Heart left ventricle (tissue), 16 donors: ENCODE data around the gene GFPT1. TPM values are rescaled to one million over a fixed set of nuclear protein-coding genes. Genes with fewer than 3 reads are reported as not detected.

Experiments used
- ATAC-seq, 4 donors: fragments of 200-7000 bp; cut with Tn5 transposase; one replicate each; pipeline ENCODE4 v1.9.1; 2020 to 2022; ENCODE audit warnings: moderate library complexity in 4 of 4, mild to moderate bottlenecking in 3 of 4, moderate number of reproducible peaks in 1 of 4
- DNase-seq, 5 donors: peaks; one replicate each; pipeline ENCODE4 v3.0.0-alpha.2; 2020
- H3K27ac ChIP-seq, 12 donors: fragments of 200-600 bp; sonication (generic) in 4 of 12; one replicate each; pipeline versions ENCODE4 v1.5.0 to v1.8.0; 2016 to 2022; ENCODE audit warnings: mild to moderate bottlenecking in 2 of 12
- H3K27me3 ChIP-seq, 9 donors: fragments of 200-600 bp; sonication (generic) in 2 of 9; one replicate each; pipeline versions ENCODE4 v1.5.1 to v1.8.0; 2016 to 2022; ENCODE audit warnings: mild to moderate bottlenecking in 3 of 9
- H3K36me3 ChIP-seq, 9 donors: fragments of 200-600 bp; sonication (generic) in 2 of 9; one replicate each; pipeline versions ENCODE4 v1.5.0 to v1.8.0; 2018 to 2022; ENCODE audit warnings: mild to moderate bottlenecking in 2 of 9
- H3K4me1 ChIP-seq, 12 donors: fragments of 200-600 bp; sonication (generic) in 4 of 12; one replicate each; pipeline versions ENCODE4 v1.5.0 to v1.8.0; 2016 to 2022; ENCODE audit warnings: mild to moderate bottlenecking in 3 of 12
- H3K4me3 ChIP-seq, 12 donors: fragments of 200-600 bp; sonication (generic) in 4 of 12; one replicate each; pipeline versions ENCODE4 v1.5.0 to v1.8.0; 2017 to 2022; ENCODE audit warnings: mild to moderate bottlenecking in 9 of 12, moderate library complexity in 4 of 12
- H3K9me3 ChIP-seq, 12 donors: fragments of 200-600 bp; sonication (generic) in 4 of 12; one replicate each; pipeline versions ENCODE4 v1.5.0 to v1.8.0; 2016 to 2022; ENCODE audit warnings: mild to moderate bottlenecking in 1 of 12
- POLR2A ChIP-seq, 2 donors: fragments of 450-650 bp; IDR thresholded peaks; one replicate each; pipeline ENCODE4 v1.6.1; 2017; ENCODE audit warnings: antibody characterized with exemption in 2 of 2, mild to moderate bottlenecking in 2 of 2, moderate library complexity in 2 of 2
- WGBS, 4 donors: extraction: QIAGEN DNeasy Blood & Tissue Kit in 2 of 4; methylation state at CpG; one replicate each; pipeline versions ENCODE4 v1.1.5 to v1.1.7; 2013 to 2018; 5-methylcytosine and 5-hydroxymethylcytosine counted together
- intact Hi-C, 10 donors: fragments of 100-400 bp; cut with DNase I; formaldehyde crosslinking; loops; one replicate each; pipeline versions ENCODE4 v1.11.1 to v1.14.2; 2022
- polyA plus RNA-seq, 2 donors: library from polyadenylated mRNA; stranded (reverse); fragments of 200-250 nt; gene quantifications; one replicate each; pipeline ENCODE4 v1.2.3, GENCODE V29; 2013
- total RNA-seq, 9 donors: library from RNA; depleted of rRNA in 2 of 9; stranded (reverse); fragments of >200 nt in 2 of 9; fragmentation: NEBNext Ultra II Directional in 3 of 9; extraction: Animal tissue kit (Norgen Biotek cat#: 25700) in 3 of 9; gene quantifications; one replicate each; pipeline versions ENCODE4 v1.1.0 to v1.2.4, GENCODE V29; 2016 to 2023
- TF ChIP-seq, protein P1 (sequence below), 12 donors: fragments of 200-600 bp; sonication (generic) in 4 of 12; IDR thresholded peaks; one replicate each; pipeline versions ENCODE4 v1.5.0 to v1.8.0; 2018 to 2022; ENCODE audit warnings: antibody characterized with exemption in 12 of 12, mild to moderate bottlenecking in 5 of 12
- donor health status: ischemic (EF 13 %, LVEDD 7.1; RV severe dilation, severe dysfunction).
- donor health status: healthy with polysubstance abuse.
- donor health status: DM: no; HTN: yes; CAD: no.
- donor health status: DM: no; HTN: no; CAD: no.
- donor health status: ischemic (EF 25% LVEDD 6.9; RV normal size, moderate dysfunction).
- donor health status: ischemic (EF 25% LVEDD 5.7; RV mildly dilated, moderate dysfunction).
- donor health status: healthy.
- donor health status: DM: yes; HTN: yes; CAD: no.
- donor health status: ischemic (EF 35%, LVEDD 5.7; RV mildly dilated, moderate dysfunction).
- donor health status: nonischemic (EF 11% LVEDD 7.7; RV severe dilation, severe dysfunction).
- donor health status: DM: yes; HTN: yes; CAD: no.
- donor health status: PGD.
- donor health status: ischemic (EF 29% LVEDD 5.4; RV normal size, mild dysfunction).
- donor health status: nonischemic (EF 23%, LVEDD 6.1; RV moderate dilation, normal function).

Gene GFPT1
- total and polyA plus RNA-seq, 11 donors, result 5.7 to 87.9 (median 46.2) TPM

DNA sequence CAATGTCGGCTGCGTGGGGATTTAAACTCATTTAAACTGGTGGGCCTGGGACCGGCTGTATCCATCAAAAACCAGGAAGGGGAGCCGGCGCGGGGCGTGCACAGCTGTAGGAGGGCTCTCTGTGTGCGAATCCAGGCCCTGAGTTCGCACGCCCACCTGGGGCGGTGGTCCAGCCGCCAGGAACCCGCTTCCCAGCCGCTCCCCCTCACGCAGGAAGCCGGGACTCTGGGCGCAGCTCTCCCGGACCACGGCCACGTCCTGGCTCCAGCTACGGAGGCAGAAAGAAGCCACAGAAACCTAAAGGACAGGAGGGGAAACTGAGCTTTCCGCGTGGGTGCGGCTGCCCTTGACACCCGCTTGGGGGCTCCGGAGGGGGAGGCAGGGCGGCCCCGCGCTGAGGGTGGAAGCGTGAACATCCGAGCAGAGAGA, 80.6 kb downstream of the GFPT1 start:
- Histone ChIP-seq H3K36me3 (no peaks in the 10 kb centered on the region), H3K27me3 (peaks cover 0 to 23% (median 0%) of the 10 kb centered on the region in 9 donors), H3K27ac (peak overlapping the region; percentile 44 to 88 (median 78)), H3K9me3 (peaks cover 0 to 9% (median 1%) of the 10 kb centered on the region in 12 donors), H3K4me3 (peak overlapping the region; percentile 31 to 76 (median 62)), H3K4me1 (peaks cover 0 to 54% (median 30%) of the 10 kb centered on the region in 12 donors)
- TF ChIP-seq, protein P1, sequence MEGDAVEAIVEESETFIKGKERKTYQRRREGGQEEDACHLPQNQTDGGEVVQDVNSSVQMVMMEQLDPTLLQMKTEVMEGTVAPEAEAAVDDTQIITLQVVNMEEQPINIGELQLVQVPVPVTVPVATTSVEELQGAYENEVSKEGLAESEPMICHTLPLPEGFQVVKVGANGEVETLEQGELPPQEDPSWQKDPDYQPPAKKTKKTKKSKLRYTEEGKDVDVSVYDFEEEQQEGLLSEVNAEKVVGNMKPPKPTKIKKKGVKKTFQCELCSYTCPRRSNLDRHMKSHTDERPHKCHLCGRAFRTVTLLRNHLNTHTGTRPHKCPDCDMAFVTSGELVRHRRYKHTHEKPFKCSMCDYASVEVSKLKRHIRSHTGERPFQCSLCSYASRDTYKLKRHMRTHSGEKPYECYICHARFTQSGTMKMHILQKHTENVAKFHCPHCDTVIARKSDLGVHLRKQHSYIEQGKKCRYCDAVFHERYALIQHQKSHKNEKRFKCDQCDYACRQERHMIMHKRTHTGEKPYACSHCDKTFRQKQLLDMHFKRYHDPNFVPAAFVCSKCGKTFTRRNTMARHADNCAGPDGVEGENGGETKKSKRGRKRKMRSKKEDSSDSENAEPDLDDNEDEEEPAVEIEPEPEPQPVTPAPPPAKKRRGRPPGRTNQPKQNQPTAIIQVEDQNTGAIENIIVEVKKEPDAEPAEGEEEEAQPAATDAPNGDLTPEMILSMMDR (IDR thresholded peaks at IDR 0.05), result no peak
- TF ChIP-seq POLR2A (IDR thresholded peaks at IDR 0.05), result no peak
- ATAC-seq (peak in 3 of 4 donors; percentile 29 to 58 (median 52)), DNase-seq (peak; percentile 48 to 70 (median 55))
- WGBS, 4 donors, result 8 to 18% (median 11%) methylated on average over 8 to 31 of the region's 31 CpGs
- intact Hi-C loops, result loop anchor here (2.0 to 10.0 kb wide), 10 partner anchors 84 to 364 kb away; partner anchors contain the start of gene ANTXR1 (in 5 of the 10)

DNA sequence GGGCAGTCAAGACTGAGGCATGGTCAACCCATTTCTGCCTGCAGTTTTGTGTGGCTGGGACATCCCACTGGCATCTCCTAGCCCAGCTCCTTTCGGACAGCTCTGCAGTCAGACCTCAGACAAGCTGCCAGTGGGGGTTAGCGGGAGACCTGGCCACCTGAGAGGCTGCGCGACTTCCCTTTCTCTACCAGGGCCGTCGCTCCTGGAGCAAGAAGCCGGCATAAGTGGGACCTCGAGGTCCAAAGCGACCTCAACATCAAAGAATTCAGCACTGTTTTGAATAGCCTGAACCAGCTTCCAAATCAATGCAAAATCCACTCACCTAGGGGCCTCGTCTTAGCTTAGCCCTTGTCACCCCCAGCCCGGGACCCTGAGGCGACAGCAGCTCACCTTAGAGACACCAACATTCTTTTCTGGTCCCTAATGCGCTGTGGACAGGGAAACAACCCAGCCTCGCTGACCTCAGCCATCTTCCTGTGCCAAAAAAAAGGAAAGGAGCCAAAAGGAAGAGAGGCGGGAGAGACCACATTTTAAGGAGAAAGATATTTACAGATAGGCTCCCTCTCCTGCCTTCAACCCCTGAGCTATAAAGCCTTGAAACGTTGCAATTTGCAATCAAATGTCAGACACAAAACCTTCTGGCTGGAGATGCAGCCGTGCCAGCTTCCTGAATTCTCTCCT, 81.2 kb downstream of the GFPT1 start:
- TF ChIP-seq POLR2A (IDR thresholded peaks at IDR 0.05), result no peak
- TF ChIP-seq, protein P1 (IDR thresholded peaks at IDR 0.05), result no peak
- peak overlapping the region; percentile 31 to 76 (median 62) for H3K4me3 ChIP-seq
- DNase-seq (no peak), ATAC-seq (no peak)
- peaks cover 0 to 49% (median 30%) of the 10 kb centered on the region in 12 donors for H3K4me1 ChIP-seq
- H3K27ac ChIP-seq, result peak overlapping the region; percentile 44 to 88 (median 78)
- peaks cover 0 to 9% (median 1%) of the 10 kb centered on the region in 12 donors for H3K9me3 ChIP-seq
- H3K27me3 ChIP-seq, result peaks cover 0 to 23% (median 0%) of the 10 kb centered on the region in 9 donors
- H3K36me3 ChIP-seq, result no peaks in the 10 kb centered on the region
- intact Hi-C loops, result loop anchor here (2.0 to 10.0 kb wide), 10 partner anchors 84 to 364 kb away; partner anchors contain the start of gene ANTXR1 (in 5 of the 10)
- WGBS, 4 donors, result 50 to 65% (median 55%) methylated on average over 10 to 17 of the region's 17 CpGs

DNA sequence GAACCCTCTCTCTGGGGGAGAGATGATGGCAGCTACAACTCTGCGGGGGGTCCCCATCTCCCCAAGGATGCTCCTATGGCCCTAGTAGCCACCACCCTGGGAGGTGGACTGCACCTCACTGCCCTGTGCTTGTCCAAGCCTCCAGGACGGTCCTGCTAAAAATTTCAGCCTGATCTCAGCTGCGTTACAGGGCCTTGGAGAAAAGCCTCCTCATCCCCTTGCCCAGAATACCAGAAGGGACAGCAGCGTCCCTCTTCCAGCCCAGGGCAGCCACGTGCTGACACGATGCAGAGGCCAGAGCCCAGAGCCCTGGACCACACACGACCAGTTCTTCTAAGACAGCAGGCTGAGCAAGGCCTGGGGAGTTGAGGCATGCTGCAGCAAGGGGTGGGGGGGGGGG, 81.9 kb downstream of the GFPT1 start:
- Histone ChIP-seq H3K27ac (no peak overlapping the region), H3K27me3 (peaks cover 0 to 23% (median 0%) of the 10 kb centered on the region in 9 donors), H3K9me3 (peaks cover 0 to 9% (median 1%) of the 10 kb centered on the region in 12 donors), H3K4me3 (no peak overlapping the region), H3K36me3 (no peaks in the 10 kb centered on the region), H3K4me1 (peaks cover 0 to 42% (median 26%) of the 10 kb centered on the region in 12 donors)
- ATAC-seq (no peak), DNase-seq (no peak)
- WGBS, 4 donors, result 83 to 94% (median 90%) methylated on average over 3 to 7 of the region's 7 CpGs
- TF ChIP-seq POLR2A (IDR thresholded peaks at IDR 0.05), result no peak
- TF ChIP-seq, protein P1 (IDR thresholded peaks at IDR 0.05), result no peak
- intact Hi-C loops, result loop anchor here (5.0 to 10.0 kb wide), 9 partner anchors 83 to 363 kb away; partner anchors contain the start of gene ANTXR1 (in 5 of the 10)

DNA sequence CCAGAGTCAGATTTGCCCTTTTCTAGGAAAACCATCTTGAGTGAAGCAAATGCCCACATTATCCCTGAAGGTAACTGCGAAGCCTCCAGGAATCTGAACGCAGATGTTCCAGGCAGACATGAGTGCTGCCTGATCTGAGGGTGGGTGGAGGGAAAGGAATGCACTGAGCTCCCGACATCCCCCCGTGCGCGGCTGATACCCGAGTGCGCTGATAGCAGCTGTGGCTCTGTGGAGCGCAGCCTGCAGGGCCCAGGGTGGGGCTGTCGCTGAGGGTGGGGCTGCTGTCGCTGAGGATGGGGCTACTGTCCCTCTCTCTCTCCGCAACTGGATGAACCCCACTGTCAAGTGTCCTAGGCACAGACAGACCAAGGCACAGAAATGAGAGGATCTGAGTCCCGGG, 82.4 kb downstream of the GFPT1 start:
- peaks cover 0 to 40% (median 24%) of the 10 kb centered on the region in 12 donors for H3K4me1 ChIP-seq
- H3K36me3 ChIP-seq, result no peaks in the 10 kb centered on the region
- WGBS, 4 donors, result 55 to 67% (median 65%) methylated on average over 12 to 13 of the region's 13 CpGs
- no peak overlapping the region for H3K4me3 ChIP-seq
- intact Hi-C loops, result loop anchor here (5.0 to 10.0 kb wide), 9 partner anchors 82 to 362 kb away; partner anchors contain the start of gene ANTXR1 (in 5 of the 10)
- peaks cover 0 to 9% (median 1%) of the 10 kb centered on the region in 12 donors for H3K9me3 ChIP-seq
- no peak for ATAC-seq
- TF ChIP-seq, protein P1 (IDR thresholded peaks at IDR 0.05), result no peak
- TF ChIP-seq POLR2A (IDR thresholded peaks at IDR 0.05), result no peak
- H3K27ac ChIP-seq, result no peak overlapping the region
- peaks cover 0 to 23% (median 0%) of the 10 kb centered on the region in 9 donors for H3K27me3 ChIP-seq
- DNase-seq, result peak in 1 of 5 donors; percentile 56
